Thyroid gland (tissue), 4 donors: ENCODE data around the gene HCFC1. TPM values are rescaled to one million over a fixed set of nuclear protein-coding genes. Genes with fewer than 3 reads are reported as not detected.

ENCODE experiments used
- DNase-seq, 2 donors: peaks; one replicate each; pipeline ENCODE4 v3.0.0-alpha.2; 2019
- H3K27ac ChIP-seq, 3 donors: fragments of 200-600 bp; sonication (generic); 1 replicate in 2 of 3; 2 replicates in 1 of 3; pipeline ENCODE4 v1.5.1; 2016 to 2019; ENCODE audit warnings: mild to moderate bottlenecking in 1 of 3, moderate library complexity in 1 of 3
- H3K27me3 ChIP-seq: fragments of 200-600 bp; sonication (generic); one replicate; pipeline ENCODE4 v1.5.1; 2019
- H3K36me3 ChIP-seq, 2 donors: fragments of 200-600 bp; sonication (generic); one replicate each; pipeline ENCODE4 v1.5.1; 2016 to 2019
- H3K4me1 ChIP-seq, 2 donors: fragments of 200-600 bp; sonication (generic); one replicate each; pipeline ENCODE4 v1.5.1; 2017 to 2019
- H3K4me3 ChIP-seq, 3 donors: fragments of 200-600 bp; sonication (generic); replicated peaks in 1 of 3; 1 replicate in 2 of 3; 2 replicates in 1 of 3; pipeline ENCODE4 v1.5.1; 2016; ENCODE audit warnings: mild to moderate bottlenecking in 1 of 3
- H3K9me3 ChIP-seq: fragments of 200-600 bp; sonication (generic); one replicate; pipeline ENCODE4 v1.5.1; 2017
- POLR2A ChIP-seq, 2 donors: fragments of 450-650 bp; IDR thresholded peaks; one replicate each; pipeline ENCODE4 v1.6.1; 2017; ENCODE audit warnings: antibody characterized with exemption in 2 of 2, mild to moderate bottlenecking in 2 of 2, moderate library complexity in 1 of 2
- WGBS, 2 donors: methylation state at CpG; one replicate each; pipeline ENCODE4 v1.1.5; 2017; 5-methylcytosine and 5-hydroxymethylcytosine counted together
- intact Hi-C: fragments of 100-400 bp; cut with DNase I; formaldehyde crosslinking; loops from one replicate; pipeline ENCODE4 v1.15.1; 2023
- total RNA-seq, 4 donors: library from RNA; depleted of rRNA; stranded (reverse); fragments of >200 nt; gene quantifications; one replicate each; pipeline ENCODE4 v1.2.3, GENCODE V29; 2016
- TF ChIP-seq, protein P1 (sequence below), 6 experiments: fragments of 200-600 bp in 3 of 6; fragments of 450-650 bp in 3 of 6; sonication (generic) in 3 of 6; IDR thresholded peaks; one replicate each; pipeline ENCODE4 v1.5.1; 2016 to 2019; ENCODE audit warnings: antibody characterized with exemption in 6 of 6, mild to moderate bottlenecking in 2 of 6, inconsistent platforms in 1 of 6, moderate library complexity in 1 of 6

Gene HCFC1
- total RNA-seq, 4 donors from 2014 or later = 23.5 to 119 (median 52.3) TPM

DNA sequence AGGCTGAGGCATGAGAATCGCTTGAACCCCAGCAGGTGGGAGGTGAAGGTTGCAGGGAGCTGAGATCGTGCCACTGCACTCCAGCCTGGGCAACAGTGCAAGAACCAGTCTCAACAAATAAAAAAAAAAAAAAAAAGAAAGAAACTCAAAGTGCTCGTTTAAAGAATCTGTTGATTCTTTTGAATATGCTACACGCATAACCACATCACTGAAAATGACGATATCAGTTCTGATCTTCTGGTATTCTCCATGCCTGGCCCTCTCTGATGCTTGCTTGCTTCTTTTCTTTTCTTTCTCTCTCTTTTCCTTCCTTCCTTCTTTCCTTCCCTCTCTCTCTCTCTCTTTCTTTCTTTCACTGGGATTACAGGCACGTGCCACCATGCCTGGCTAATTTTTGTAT, 59.8 kb downstream of the HCFC1 start:
- Histone ChIP-seq H3K27me3 (no peaks in the 10 kb centered on the region), H3K27ac (no peak overlapping the region), H3K4me1 (no peaks in the 10 kb centered on the region), H3K4me3 (no peak overlapping the region), H3K9me3 (no peaks in the 10 kb centered on the region), H3K36me3 (no peaks in the 10 kb centered on the region)
- TF ChIP-seq, protein P1, sequence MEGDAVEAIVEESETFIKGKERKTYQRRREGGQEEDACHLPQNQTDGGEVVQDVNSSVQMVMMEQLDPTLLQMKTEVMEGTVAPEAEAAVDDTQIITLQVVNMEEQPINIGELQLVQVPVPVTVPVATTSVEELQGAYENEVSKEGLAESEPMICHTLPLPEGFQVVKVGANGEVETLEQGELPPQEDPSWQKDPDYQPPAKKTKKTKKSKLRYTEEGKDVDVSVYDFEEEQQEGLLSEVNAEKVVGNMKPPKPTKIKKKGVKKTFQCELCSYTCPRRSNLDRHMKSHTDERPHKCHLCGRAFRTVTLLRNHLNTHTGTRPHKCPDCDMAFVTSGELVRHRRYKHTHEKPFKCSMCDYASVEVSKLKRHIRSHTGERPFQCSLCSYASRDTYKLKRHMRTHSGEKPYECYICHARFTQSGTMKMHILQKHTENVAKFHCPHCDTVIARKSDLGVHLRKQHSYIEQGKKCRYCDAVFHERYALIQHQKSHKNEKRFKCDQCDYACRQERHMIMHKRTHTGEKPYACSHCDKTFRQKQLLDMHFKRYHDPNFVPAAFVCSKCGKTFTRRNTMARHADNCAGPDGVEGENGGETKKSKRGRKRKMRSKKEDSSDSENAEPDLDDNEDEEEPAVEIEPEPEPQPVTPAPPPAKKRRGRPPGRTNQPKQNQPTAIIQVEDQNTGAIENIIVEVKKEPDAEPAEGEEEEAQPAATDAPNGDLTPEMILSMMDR (IDR thresholded peaks at IDR 0.05) = no peak
- TF ChIP-seq POLR2A (IDR thresholded peaks at IDR 0.05) = no peak
- intact Hi-C loops = no loop called here
- DNase-seq = no peak
- WGBS, 2 donors = 84 to 88% methylated on average over 6 of the region's 6 CpGs

DNA sequence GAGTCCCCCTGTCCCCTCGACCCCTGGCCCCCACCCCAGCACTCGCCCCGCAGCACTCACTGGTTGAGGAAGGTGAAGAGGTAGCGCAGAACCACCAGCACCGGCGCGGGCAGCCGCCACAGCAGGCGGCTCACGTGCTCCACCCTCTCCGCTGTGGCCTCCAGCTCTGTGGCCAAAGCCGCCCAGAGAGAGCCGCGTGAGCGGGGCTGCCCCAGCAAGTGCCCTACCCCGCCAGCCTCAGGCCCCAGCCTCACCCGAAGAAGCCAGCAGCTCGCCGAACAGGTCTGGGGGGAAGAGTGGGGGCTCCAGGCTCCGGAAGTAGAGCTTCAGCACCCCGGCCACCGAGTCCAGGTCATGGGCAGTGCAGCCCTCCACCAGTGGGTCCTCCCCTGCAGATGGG, 61.2 kb downstream of the HCFC1 start:
- H3K9me3 ChIP-seq = no peaks in the 10 kb centered on the region

DNA sequence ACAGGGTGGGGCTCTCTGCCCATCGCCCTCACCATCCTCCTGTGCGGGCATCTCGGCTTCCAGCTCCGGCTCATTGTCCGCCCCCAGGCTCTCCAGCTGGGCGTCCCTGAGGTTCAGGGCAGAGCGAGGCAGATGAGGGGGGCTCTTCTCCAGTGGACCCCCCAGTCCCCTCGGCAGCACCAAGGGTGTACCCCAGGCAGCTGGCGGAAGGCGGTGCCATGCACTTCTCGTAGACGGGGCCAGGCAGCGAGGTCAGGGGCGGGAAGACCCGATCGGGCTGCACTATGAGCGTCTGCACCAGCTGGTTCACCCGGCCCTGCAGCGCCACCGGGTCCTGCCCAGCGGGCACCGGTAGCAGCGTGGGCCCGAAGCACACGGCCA, 61.6 kb downstream of the HCFC1 start:
- no CpG with 5 or more reads among the region's 25 CpGs for WGBS, 2 donors
- H3K9me3 ChIP-seq = no peaks in the 10 kb centered on the region
- intact Hi-C loops = no loop called here
- no peak overlapping the region for H3K27ac ChIP-seq
- no peaks in the 10 kb centered on the region for H3K36me3 ChIP-seq
- H3K4me3 ChIP-seq = no peak overlapping the region
- TF ChIP-seq POLR2A (IDR thresholded peaks at IDR 0.05) = no peak
- TF ChIP-seq, protein P1 (IDR thresholded peaks at IDR 0.05) = no peak
- H3K27me3 ChIP-seq = no peaks in the 10 kb centered on the region
- no peaks in the 10 kb centered on the region for H3K4me1 ChIP-seq
- no peak for DNase-seq

More for the DNA sequence above, 61.2 kb downstream of the HCFC1 start:
- DNase-seq = no peak
- WGBS, 2 donors = no CpG with 5 or more reads among the region's 22 CpGs
- no peaks in the 10 kb centered on the region for H3K4me1 ChIP-seq
- no peak overlapping the region for H3K27ac ChIP-seq
- H3K27me3 ChIP-seq = no peaks in the 10 kb centered on the region
- H3K4me3 ChIP-seq = no peak overlapping the region
- intact Hi-C loops = no loop called here
- no peak for TF ChIP-seq POLR2A (IDR thresholded peaks at IDR 0.05)
- TF ChIP-seq, protein P1 (IDR thresholded peaks at IDR 0.05) = no peak
- no peaks in the 10 kb centered on the region for H3K36me3 ChIP-seq

DNA sequence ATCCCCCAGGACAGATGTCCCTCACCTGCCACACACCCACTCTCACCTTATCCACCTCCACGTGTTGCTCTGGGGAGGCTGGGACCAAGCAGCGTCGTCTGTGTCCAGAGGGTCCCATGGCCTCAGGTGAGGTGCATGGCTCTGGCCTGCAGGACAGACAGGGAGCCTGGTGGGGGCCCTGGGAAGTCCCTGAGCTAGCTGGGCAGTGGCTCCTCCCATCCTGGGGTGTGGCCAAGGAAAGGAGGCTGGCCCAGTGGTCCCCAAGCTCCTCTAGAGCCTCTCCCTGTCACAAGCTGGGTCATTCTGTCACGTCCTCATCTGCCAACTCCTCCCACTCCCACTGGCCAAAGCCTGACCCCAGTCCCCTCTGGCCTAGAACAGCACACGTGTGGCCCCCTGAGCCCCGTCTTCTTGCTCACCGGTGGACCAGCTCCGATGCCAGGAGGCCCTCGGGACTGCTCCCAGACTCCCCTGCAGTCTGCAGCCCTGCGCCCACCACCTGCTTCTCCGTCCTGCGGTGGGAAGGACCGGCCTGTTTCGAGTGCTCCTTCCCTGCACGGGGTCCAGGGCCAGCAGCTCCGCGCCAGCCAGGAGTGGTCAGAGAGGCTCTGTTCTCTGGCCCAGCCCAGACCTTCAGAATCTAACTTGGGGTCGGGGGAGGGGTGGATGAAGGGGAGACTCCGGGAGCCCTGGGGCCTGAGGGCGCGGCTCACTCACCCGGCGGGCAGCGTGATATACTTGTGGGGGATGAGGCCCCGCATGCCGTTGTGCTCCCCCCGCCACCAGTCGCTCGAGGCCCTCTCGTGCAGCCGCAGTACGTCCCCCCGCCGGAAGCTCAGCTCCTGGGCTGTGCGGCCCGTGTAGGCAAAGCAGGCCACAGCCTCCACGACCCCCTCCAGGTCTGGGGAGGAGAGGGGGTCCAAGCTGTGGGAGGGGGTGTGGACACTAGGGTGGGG, 62.3 kb downstream of the HCFC1 start:
- H3K4me3 ChIP-seq = no peak overlapping the region
- WGBS, 2 donors = 53 to 57% methylated on average over 5 of the region's 37 CpGs
- H3K27me3 ChIP-seq = no peaks in the 10 kb centered on the region
- TF ChIP-seq, protein P1 (IDR thresholded peaks at IDR 0.05) = no peak
- TF ChIP-seq POLR2A (IDR thresholded peaks at IDR 0.05) = no peak
- no peak overlapping the region for H3K27ac ChIP-seq
- no peaks in the 10 kb centered on the region for H3K36me3 ChIP-seq
- H3K9me3 ChIP-seq = no peaks in the 10 kb centered on the region
- no peak for DNase-seq
- intact Hi-C loops = no loop called here
- no peaks in the 10 kb centered on the region for H3K4me1 ChIP-seq

- intact Hi-C loops = no loop called here
- no peak overlapping the region for H3K27ac ChIP-seq
- H3K9me3 ChIP-seq = no peaks in the 10 kb centered on the region
- no peaks in the 10 kb centered on the region for H3K36me3 ChIP-seq
- H3K4me3 ChIP-seq = no peak overlapping the region
- no peaks in the 10 kb centered on the region for H3K27me3 ChIP-seq
- TF ChIP-seq POLR2A (IDR thresholded peaks at IDR 0.05) = no peak
- TF ChIP-seq, protein P1 (IDR thresholded peaks at IDR 0.05) = no peak
- H3K4me1 ChIP-seq = no peaks in the 10 kb centered on the region
- 90 to 95% methylated on average over 11 to 16 of the region's 23 CpGs for WGBS, 2 donors
- DNase-seq = no peak
Observed at GRCh38 chrX:153908219-153908860, 63.3 kb downstream of the HCFC1 start.
